CD14-positive monocyte (primary cell): ENCODE data around the gene TEF. TPM values are rescaled to one million over a fixed set of nuclear protein-coding genes. Genes with fewer than 3 reads are reported as not detected.

Source experiments
- DNase-seq, 3 donors: peaks; one replicate each; pipeline ENCODE4 v3.0.0-alpha.2; 2011 to 2022
- H2AFZ ChIP-seq: 2 replicates; pipeline ENCODE4 v1.6.0; 2012; ENCODE audit warnings: mild to moderate bottlenecking, low read depth, low read length, inconsistent platforms; ENCODE audit not compliant: insufficient read depth, poor library complexity, severe bottlenecking
- H3K27ac ChIP-seq, 2 donors: 1 replicate in 1 of 2; 2 replicates in 1 of 2; pipeline ENCODE4 v1.5.1; 2012 to 2013; ENCODE audit warnings: low read length in 2 of 2, control low read depth in 1 of 2, inconsistent platforms in 1 of 2, low read depth in 1 of 2, mild to moderate bottlenecking in 1 of 2
- H3K27me3 ChIP-seq, 2 donors: one replicate each; pipeline versions ENCODE4 v1.6.0 to v1.6.1; 2011 to 2013; ENCODE audit warnings: low read length in 2 of 2; ENCODE audit not compliant: control insufficient read depth in 2 of 2, insufficient read depth in 2 of 2
- H3K36me3 ChIP-seq, 2 donors: replicated peaks in 1 of 2; 1 replicate in 1 of 2; 2 replicates in 1 of 2; pipeline versions ENCODE4 v1.5.1 to v1.6.1; 2012 to 2013; ENCODE audit warnings: low read length in 2 of 2, control low read depth in 1 of 2, inconsistent platforms in 1 of 2, mild to moderate bottlenecking in 1 of 2; ENCODE audit not compliant: insufficient read depth in 2 of 2, control insufficient read depth in 1 of 2
- H3K4me1 ChIP-seq, 2 donors: 1 replicate in 1 of 2; 2 replicates in 1 of 2; pipeline versions ENCODE4 v1.5.1 to v1.6.1; 2012 to 2013; ENCODE audit warnings: low read length in 2 of 2, control low read depth in 1 of 2, inconsistent platforms in 1 of 2, mild to moderate bottlenecking in 1 of 2, moderate library complexity in 1 of 2; ENCODE audit not compliant: insufficient read depth in 2 of 2, control insufficient read depth in 1 of 2
- H3K4me2 ChIP-seq: replicated peaks from 2 replicates; pipeline ENCODE3; 2012; ENCODE audit warnings: low read length, moderate library complexity, mild to moderate bottlenecking; ENCODE audit not compliant: poor library complexity, severe bottlenecking; ENCODE audit errors: extremely low read depth
- H3K4me3 ChIP-seq, 3 experiments: fragments of 200-600 bp in 1 of 3; sonication (generic) in 1 of 3; replicated peaks in 1 of 3; 1 replicate in 2 of 3; 2 replicates in 1 of 3; pipeline ENCODE4 v1.5.1; 2011 to 2013; ENCODE audit warnings: low read length in 3 of 3, mild to moderate bottlenecking in 3 of 3, control low read depth in 2 of 3, low read depth in 2 of 3, inconsistent platforms in 1 of 3, moderate library complexity in 1 of 3
- H3K79me2 ChIP-seq: 2 replicates; pipeline ENCODE4 v1.6.0; 2012; ENCODE audit warnings: mild to moderate bottlenecking, control low read depth, inconsistent platforms, low read length, moderate library complexity; ENCODE audit not compliant: insufficient read depth
- H3K9ac ChIP-seq: 2 replicates; pipeline ENCODE4 v1.6.0; 2017; ENCODE audit warnings: low read length, mild to moderate bottlenecking; ENCODE audit not compliant: insufficient read depth, poor library complexity, severe bottlenecking
- H3K9me3 ChIP-seq, 2 donors: replicated peaks in 1 of 2; 1 replicate in 1 of 2; 2 replicates in 1 of 2; pipeline versions ENCODE4 v1.5.1 to v1.6.1; 2012 to 2013; ENCODE audit warnings: low read length in 2 of 2, control low read depth in 1 of 2; ENCODE audit not compliant: control insufficient read depth in 1 of 2, insufficient read depth in 1 of 2
- H4K20me1 ChIP-seq: 2 replicates; pipeline ENCODE4 v1.6.0; 2012; ENCODE audit warnings: mild to moderate bottlenecking, low read length, control low read depth, moderate library complexity; ENCODE audit not compliant: insufficient read depth
- H3K27ac Mint-ChIP-seq, 7 donors: one replicate each; pipeline ENCODE4 v1.8.0; 2020; ENCODE audit warnings: mild to moderate bottlenecking in 7 of 7, mixed read lengths in 7 of 7, moderate library complexity in 6 of 7, inconsistent platforms in 2 of 7
- H3K27me3 Mint-ChIP-seq, 3 donors: one replicate each; pipeline ENCODE4 v1.8.0; 2021 to 2022; ENCODE audit warnings: low read depth in 3 of 3, mild to moderate bottlenecking in 3 of 3, mixed read lengths in 3 of 3, moderate library complexity in 3 of 3, inconsistent platforms in 1 of 3
- H3K36me3 Mint-ChIP-seq, 2 donors: one replicate each; pipeline ENCODE4 v1.8.0; 2020; ENCODE audit warnings: mixed read lengths in 2 of 2, inconsistent platforms in 1 of 2, mild to moderate bottlenecking in 1 of 2
- H3K4me1 Mint-ChIP-seq: one replicate; pipeline ENCODE4 v1.8.0; 2020; ENCODE audit warnings: mild to moderate bottlenecking, mixed read lengths
- H3K4me3 Mint-ChIP-seq, 2 donors: one replicate each; pipeline ENCODE4 v1.8.0; 2020; ENCODE audit warnings: mild to moderate bottlenecking in 2 of 2, mixed read lengths in 2 of 2, moderate library complexity in 1 of 2
- H3K9me3 Mint-ChIP-seq, 7 donors: one replicate each; pipeline ENCODE4 v1.8.0; 2020 to 2022; ENCODE audit warnings: mixed read lengths in 7 of 7, mild to moderate bottlenecking in 6 of 7, moderate library complexity in 6 of 7, inconsistent platforms in 2 of 7
- WGBS: methylation state at CpG from one replicate; pipeline ENCODE4 v1.1.5; 2013; ENCODE audit warnings: missing lambda C conversion rate; ENCODE audit not compliant: insufficient coverage; 5-methylcytosine and 5-hydroxymethylcytosine counted together
- intact Hi-C, 2 donors: fragments of 100-400 bp; cut with micrococcal nuclease; formaldehyde crosslinking; loops; one replicate each; pipeline versions ENCODE4 v1.15.0 to v1.15.1; 2023
- polyA plus RNA-seq, 3 donors: library from polyadenylated mRNA; depleted of rRNA in 1 of 3; unstranded in 2 of 3; stranded (reverse) in 1 of 3; fragments of 300-500 nt in 2 of 3; fragments of >200 nt in 1 of 3; fragmentation: Illumina TruSeq in 2 of 3; gene quantifications; 1 replicate in 2 of 3; 2 replicates in 1 of 3; pipeline ENCODE4 v1.2.3, GENCODE V29; 2012 to 2021
- TF ChIP-seq, protein P1 (sequence below): fragments of 200-600 bp; IDR thresholded peaks from one replicate; pipeline ENCODE4 v1.8.0; 2022; ENCODE audit warnings: antibody characterized with exemption, mild to moderate bottlenecking

The TEF gene
- polyA plus RNA-seq, 3 donors: 0.71 to 1.7 (median 1.1) TPM

DNA sequence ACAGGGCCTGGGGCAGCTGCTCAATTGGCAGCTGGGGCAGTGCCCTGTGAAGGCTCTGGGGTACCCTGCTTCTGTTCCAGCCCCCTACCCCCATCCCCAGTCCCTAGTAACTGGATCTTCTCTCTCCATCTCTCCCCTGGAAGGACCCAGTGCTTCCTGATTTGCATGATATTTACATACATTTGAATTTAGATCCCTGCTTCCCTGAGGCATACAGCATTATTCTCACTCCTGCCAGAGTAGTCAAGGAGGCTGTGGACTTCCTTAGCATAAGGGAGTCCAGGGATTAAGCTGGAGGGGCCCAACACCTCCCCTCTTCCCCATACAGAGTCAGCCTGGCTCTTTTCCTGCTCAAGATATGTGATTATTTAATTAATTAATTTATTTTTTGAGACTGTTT is 24.7 kb downstream of the TEF start:
- no peaks in the 10 kb centered on the region for H3K36me3 Mint-ChIP-seq
- Histone ChIP-seq H3K27ac (no peak overlapping the region), H3K4me2 (no peak overlapping the region), H3K79me2 (no peaks in the 10 kb centered on the region), H3K36me3 (no peaks in the 10 kb centered on the region), H3K27me3 (no peaks in the 10 kb centered on the region), H3K9me3 (no peaks in the 10 kb centered on the region), H3K9ac (no peak overlapping the region), H2AFZ (no peak overlapping the region), H3K4me1 (no peaks in the 10 kb centered on the region), H3K4me3 (no peak overlapping the region), H4K20me1 (no peaks in the 10 kb centered on the region)
- H3K27me3 Mint-ChIP-seq: peaks cover 2 to 6% (median 5%) of the 10 kb centered on the region in 3 donors
- peaks cover 0 to 2% (median 0%) of the 10 kb centered on the region in 7 donors for H3K9me3 Mint-ChIP-seq
- DNase-seq: no peak
- no peak overlapping the region for H3K4me3 Mint-ChIP-seq
- TF ChIP-seq, protein P1, sequence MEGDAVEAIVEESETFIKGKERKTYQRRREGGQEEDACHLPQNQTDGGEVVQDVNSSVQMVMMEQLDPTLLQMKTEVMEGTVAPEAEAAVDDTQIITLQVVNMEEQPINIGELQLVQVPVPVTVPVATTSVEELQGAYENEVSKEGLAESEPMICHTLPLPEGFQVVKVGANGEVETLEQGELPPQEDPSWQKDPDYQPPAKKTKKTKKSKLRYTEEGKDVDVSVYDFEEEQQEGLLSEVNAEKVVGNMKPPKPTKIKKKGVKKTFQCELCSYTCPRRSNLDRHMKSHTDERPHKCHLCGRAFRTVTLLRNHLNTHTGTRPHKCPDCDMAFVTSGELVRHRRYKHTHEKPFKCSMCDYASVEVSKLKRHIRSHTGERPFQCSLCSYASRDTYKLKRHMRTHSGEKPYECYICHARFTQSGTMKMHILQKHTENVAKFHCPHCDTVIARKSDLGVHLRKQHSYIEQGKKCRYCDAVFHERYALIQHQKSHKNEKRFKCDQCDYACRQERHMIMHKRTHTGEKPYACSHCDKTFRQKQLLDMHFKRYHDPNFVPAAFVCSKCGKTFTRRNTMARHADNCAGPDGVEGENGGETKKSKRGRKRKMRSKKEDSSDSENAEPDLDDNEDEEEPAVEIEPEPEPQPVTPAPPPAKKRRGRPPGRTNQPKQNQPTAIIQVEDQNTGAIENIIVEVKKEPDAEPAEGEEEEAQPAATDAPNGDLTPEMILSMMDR: no peak
- peaks cover 10% of the 10 kb centered on the region for H3K4me1 Mint-ChIP-seq
- no peak overlapping the region for H3K27ac Mint-ChIP-seq
- intact Hi-C loops: loop anchor here in 1 of 2 donors (10.0 kb wide), 1 partner anchor 188 kb away; no protein-coding TSS in a partner anchor

GRCh38 chr22:41407433-41407832 is 25.7 kb downstream of the TEF start:
- peaks cover 9% of the 10 kb centered on the region for H3K4me1 Mint-ChIP-seq
- H3K79me2 ChIP-seq: peaks cover 4% of the 10 kb centered on the region
- intact Hi-C loops: loop anchor here in 1 of 2 donors (10.0 kb wide), 1 partner anchor 187 kb away; no protein-coding TSS in a partner anchor
- no peak overlapping the region for H3K9ac ChIP-seq
- H3K4me3 ChIP-seq: no peak overlapping the region
- no peaks in the 10 kb centered on the region for H3K9me3 ChIP-seq
- H3K27ac ChIP-seq: no peak overlapping the region
- peaks cover 0 to 2% (median 0%) of the 10 kb centered on the region in 7 donors for H3K9me3 Mint-ChIP-seq
- H3K4me1 ChIP-seq: peaks cover 3 to 4% of the 10 kb centered on the region in 2 donors
- no peak overlapping the region for H3K27ac Mint-ChIP-seq
- no peaks in the 10 kb centered on the region for H3K27me3 ChIP-seq
- H3K36me3 Mint-ChIP-seq: no peaks in the 10 kb centered on the region
- 82% methylated on average over 1 of the region's 3 CpGs for WGBS
- no peak overlapping the region for H3K4me3 Mint-ChIP-seq
- no peaks in the 10 kb centered on the region for H4K20me1 ChIP-seq
- DNase-seq: no peak
- H3K36me3 ChIP-seq: no peaks in the 10 kb centered on the region
- no peak overlapping the region for H3K4me2 ChIP-seq
- TF ChIP-seq, protein P1: no peak
- peaks cover 0 to 6% (median 5%) of the 10 kb centered on the region in 3 donors for H3K27me3 Mint-ChIP-seq
- no peak overlapping the region for H2AFZ ChIP-seq
